Tibial nerve (tissue), 3 donors: ENCODE data around the gene ZFAND4.

Experiments used
- CTCF ChIP-seq, 5 experiments: fragments of 200-600 bp in 3 of 5; fragments of 450-650 bp in 2 of 5; sonication (generic) in 3 of 5; IDR thresholded peaks; one replicate each; pipeline ENCODE4 v1.5.1; 2016 to 2019; ENCODE audit warnings: antibody characterized with exemption in 5 of 5, mild to moderate bottlenecking in 3 of 5, moderate library complexity in 2 of 5
- POLR2A ChIP-seq, 2 donors: fragments of 450-650 bp; IDR thresholded peaks; one replicate each; pipeline ENCODE4 v1.6.1; 2017; ENCODE audit warnings: antibody characterized with exemption in 2 of 2, mild to moderate bottlenecking in 2 of 2, moderate library complexity in 2 of 2

DNA sequence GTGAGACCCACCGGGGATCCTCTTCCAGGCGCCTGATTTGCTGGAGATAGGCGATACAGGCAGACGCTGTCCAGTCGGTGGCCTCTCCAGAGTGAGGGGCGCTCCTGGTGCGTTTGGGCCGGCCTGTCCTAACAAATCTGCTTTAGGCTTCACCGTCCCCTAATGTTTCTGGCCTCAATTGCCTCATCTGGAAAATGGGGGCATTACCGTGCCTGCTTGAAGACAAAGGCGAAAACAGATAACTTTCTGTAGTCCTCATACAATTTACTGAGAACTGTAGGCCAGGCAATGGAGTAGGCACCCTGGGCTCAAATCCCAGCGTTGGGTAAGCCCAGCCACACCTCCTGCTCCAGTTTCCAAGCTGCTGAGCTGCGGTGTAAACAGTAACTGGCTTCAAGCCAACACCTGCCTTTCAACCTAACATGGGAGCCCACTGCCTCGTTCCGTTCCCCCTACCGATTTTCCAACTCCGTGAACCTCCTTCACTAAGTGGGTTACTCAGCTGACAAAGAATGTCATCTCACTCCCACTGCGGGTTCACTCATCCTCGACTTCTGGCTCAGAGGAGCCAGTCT is 589 bp upstream of the ZFAND4 start:
- no peak for TF ChIP-seq POLR2A (IDR thresholded peaks at IDR 0.05)
- TF ChIP-seq CTCF (IDR thresholded peaks at IDR 0.05): no peak
